Stimulated activated effector memory CD8-positive, alpha-beta T cell treated with anti-CD3 and anti-CD28 coated beads, Interleukin-12 subunit alpha, Interleukin-12 subunit beta, amount 100 ng/mL, for 72 hours (primary cell): Measurements from ENCODE around the gene CARMIL1.
A peak's percentile ranks its signal among the peaks of the same experiment; 100 is the strongest.

Experiments used
- ATAC-seq: fragments of 150-1000 bp; cut with Tn5 transposase; 2 replicates; pipeline ENCODE4 v1.10.0; 2021
- DNase-seq, 2 donors: peaks; one replicate each; pipeline ENCODE4 v3.0.0; 2021 to 2022; ENCODE audit warnings: low spot score in 2 of 2
- H3K27ac Mint-ChIP-seq: one replicate; pipeline ENCODE4 v1.8.0; 2022; ENCODE audit warnings: mild to moderate bottlenecking, mixed read lengths
- H3K36me3 Mint-ChIP-seq: one replicate; pipeline ENCODE4 v1.8.0; 2022; ENCODE audit warnings: mild to moderate bottlenecking, mixed read lengths
- H3K4me1 Mint-ChIP-seq: one replicate; pipeline ENCODE4 v1.8.0; 2022; ENCODE audit warnings: mixed read lengths
- H3K4me3 Mint-ChIP-seq: one replicate; pipeline ENCODE4 v1.8.0; 2022; ENCODE audit warnings: mild to moderate bottlenecking, mixed read lengths
- H3K9me3 Mint-ChIP-seq: one replicate; pipeline ENCODE4 v1.8.0; 2022; ENCODE audit warnings: mixed read lengths

Gene CARMIL1

DNA sequence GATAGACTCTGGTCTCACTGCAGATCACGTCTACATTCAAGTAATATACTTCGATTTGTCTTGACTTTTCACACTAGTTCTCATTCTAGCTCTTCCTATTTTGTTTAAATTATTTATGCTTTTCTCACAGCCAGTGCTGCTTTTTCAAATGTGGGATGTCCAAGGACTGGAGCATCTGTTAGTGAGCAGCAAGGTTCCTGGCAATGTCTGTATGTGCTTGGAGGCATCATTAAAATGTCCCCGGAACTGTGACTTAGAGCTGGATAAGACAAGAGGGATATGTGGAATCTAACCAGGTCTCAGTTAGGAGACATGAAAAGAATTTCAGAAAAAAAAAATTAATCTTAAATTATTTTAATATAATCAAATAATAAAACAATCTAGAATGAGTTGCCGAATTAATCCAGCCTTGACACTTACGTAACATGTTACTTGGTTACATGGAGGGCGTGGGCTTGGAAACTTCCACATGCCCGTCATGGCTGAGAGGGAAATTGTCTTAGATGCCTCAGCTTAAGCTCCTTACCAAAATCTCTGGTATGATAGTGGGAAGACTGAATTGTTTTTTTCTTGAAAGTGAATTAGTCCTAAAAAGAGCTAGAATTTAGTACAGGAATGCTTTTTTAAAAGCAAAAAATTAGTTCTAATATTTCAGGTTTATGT lies 21.4 kb upstream of the CARMIL1 start:
- H3K27ac Mint-ChIP-seq = no peak overlapping the region
- H3K9me3 Mint-ChIP-seq = no peaks in the 10 kb centered on the region
- no peak overlapping the region for H3K4me3 Mint-ChIP-seq
- H3K4me1 Mint-ChIP-seq = no peaks in the 10 kb centered on the region
- DNase-seq (no peak), ATAC-seq (no peak)
- no peaks in the 10 kb centered on the region for H3K36me3 Mint-ChIP-seq

DNA sequence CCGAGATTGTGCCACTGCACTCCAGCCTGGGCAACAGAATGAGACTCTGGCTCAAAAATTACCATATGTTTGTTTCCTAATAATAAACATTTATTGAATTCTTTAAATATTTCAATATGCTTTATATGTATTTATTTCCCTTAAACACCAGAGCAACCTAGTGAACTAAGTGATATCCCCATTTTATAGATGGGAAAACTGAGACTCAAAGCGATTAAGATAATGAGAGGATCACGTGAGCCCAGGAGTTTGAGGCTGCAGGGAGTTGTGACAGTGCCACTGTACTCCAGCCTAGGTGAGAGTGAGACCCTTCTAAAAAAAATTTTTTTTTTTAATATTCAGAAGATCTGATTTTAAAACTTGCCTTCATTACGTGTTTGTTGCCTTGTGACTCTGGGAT lies 19.4 kb upstream of the CARMIL1 start:
- Mint-ChIP-seq H3K4me3 (no peak overlapping the region), H3K27ac (no peak overlapping the region), H3K9me3 (no peaks in the 10 kb centered on the region), H3K4me1 (no peaks in the 10 kb centered on the region), H3K36me3 (no peaks in the 10 kb centered on the region)
- DNase-seq (no peak), ATAC-seq (no peak)

DNA sequence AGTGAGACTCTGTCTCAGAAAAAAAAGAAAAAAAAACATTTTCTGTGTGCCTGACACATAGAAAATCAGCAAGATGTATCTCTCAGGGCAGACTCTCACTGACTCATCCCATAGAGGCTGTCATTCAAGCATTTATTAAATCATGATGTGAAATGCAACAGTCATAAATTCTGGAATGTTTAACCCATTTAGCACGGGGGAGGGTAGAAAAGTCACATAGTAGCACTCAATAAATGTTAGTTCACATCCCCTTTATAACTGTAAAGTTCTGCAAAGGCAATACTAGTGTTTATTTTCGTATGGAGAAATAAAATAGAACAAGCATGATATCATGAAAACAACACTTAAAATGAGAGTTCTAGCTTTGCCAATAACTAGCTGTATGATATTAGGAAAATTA lies 15.5 kb upstream of the CARMIL1 start:
- H3K27ac Mint-ChIP-seq = no peak overlapping the region
- no peaks in the 10 kb centered on the region for H3K36me3 Mint-ChIP-seq
- H3K4me1 Mint-ChIP-seq = no peaks in the 10 kb centered on the region
- no peak for DNase-seq
- no peak for ATAC-seq
- H3K4me3 Mint-ChIP-seq = no peak overlapping the region
- H3K9me3 Mint-ChIP-seq = no peaks in the 10 kb centered on the region

DNA sequence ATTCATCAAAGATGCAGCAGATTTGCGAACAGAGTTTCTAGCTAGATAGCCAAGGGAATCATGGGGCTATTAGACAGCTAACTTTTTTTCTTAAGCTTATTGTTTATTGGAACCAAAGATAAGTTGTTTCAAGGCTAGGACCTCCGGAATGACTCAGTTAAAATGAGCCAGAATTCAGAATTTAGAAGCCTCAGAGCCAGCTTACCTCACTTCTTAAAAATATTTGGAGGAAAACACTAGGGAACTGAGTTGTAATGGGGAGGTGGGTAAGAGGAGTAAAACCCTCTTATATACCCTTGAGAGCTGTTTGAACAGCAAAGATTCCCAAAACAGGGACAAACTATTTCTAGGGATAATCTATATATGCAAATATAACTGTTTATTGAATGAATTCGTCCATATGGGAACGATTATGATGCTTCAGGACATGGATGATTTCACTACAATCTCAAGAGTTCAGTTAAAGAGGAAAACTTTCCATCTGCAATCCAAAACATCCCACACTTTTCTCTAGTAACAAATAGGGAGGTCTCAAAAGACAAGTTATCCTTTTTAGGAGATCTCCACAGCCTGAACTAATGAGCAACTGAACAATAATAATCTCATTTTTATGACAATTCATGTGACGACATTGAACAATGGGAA lies 12.6 kb upstream of the CARMIL1 start:
- ATAC-seq (no peak), DNase-seq (no peak)
- no peak overlapping the region for H3K4me3 Mint-ChIP-seq
- H3K27ac Mint-ChIP-seq = no peak overlapping the region
- H3K36me3 Mint-ChIP-seq = no peaks in the 10 kb centered on the region
- no peaks in the 10 kb centered on the region for H3K4me1 Mint-ChIP-seq
- H3K9me3 Mint-ChIP-seq = no peaks in the 10 kb centered on the region

DNA sequence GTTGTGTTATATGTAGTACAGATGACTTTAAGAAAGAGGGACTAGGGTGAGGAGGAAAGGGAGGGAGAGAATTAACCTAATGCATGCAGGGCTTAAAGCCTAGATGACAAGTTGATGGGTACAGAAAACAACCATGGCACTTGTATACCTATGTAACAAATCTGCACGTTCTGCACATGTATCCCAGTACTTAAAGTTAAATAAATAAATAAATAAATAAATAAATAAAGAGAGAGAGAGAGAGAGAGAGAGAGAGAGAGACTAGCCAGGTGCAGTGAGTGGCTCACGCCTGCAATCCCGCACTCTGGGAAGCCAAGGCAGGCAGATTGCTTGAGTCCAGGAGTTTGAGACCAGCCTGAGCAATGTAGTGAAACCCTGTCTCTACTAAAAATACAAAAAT lies 11.5 kb upstream of the CARMIL1 start:
- no peak for ATAC-seq
- no peaks in the 10 kb centered on the region for H3K4me1 Mint-ChIP-seq

DNA sequence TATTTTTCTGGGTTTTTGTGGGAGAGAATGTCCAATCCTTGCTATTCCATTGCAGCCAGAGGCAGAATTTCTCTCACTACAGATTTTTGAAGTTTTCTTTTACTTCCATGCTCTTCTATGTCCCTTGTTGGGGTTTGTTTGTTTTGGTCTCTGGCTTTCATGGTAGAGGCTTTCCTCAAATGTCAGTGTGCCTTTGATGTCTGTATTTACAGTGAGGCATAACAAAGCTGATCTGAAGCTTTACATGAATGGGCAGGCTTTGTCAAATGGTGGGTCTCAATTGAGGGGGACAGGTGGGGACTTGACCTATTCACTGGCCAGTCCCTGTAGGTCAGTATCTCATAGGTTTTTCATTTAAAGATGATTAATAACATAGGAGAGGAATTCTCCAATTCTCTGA lies 8.6 kb upstream of the CARMIL1 start:
- Mint-ChIP-seq H3K4me1 (no peaks in the 10 kb centered on the region), H3K4me3 (no peak overlapping the region), H3K9me3 (no peaks in the 10 kb centered on the region), H3K36me3 (no peaks in the 10 kb centered on the region), H3K27ac (no peak overlapping the region)
- no peak for ATAC-seq
- DNase-seq = no peak

More for the DNA sequence above, 11.5 kb upstream of the CARMIL1 start:
- Mint-ChIP-seq H3K36me3 (no peaks in the 10 kb centered on the region), H3K27ac (no peak overlapping the region), H3K4me3 (no peak overlapping the region), H3K9me3 (no peaks in the 10 kb centered on the region)
- no peak for DNase-seq

DNA sequence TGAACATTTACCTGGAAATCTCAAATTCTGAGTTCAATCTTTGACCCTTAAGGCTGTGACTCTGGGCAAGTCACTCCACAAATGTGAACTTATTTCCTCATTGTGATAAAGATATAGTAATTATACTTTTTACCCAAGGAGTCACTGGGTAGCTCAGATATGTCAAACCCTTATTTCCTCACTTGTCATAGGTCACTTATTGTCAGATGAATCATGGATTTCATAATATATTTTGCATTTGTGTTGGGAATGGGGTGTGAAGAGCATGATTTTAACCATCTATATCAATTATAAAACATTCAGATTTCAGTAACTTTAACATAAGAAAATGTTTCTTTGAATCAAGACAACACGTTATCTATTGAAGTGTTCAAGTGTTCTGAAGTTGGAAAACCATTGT lies 3.7 kb upstream of the CARMIL1 start:
- ATAC-seq = no peak
- no peak for DNase-seq
- Mint-ChIP-seq H3K27ac (no peak overlapping the region), H3K36me3 (no peaks in the 10 kb centered on the region), H3K9me3 (no peaks in the 10 kb centered on the region), H3K4me3 (no peak overlapping the region), H3K4me1 (peaks cover 10% of the 10 kb centered on the region)

DNA sequence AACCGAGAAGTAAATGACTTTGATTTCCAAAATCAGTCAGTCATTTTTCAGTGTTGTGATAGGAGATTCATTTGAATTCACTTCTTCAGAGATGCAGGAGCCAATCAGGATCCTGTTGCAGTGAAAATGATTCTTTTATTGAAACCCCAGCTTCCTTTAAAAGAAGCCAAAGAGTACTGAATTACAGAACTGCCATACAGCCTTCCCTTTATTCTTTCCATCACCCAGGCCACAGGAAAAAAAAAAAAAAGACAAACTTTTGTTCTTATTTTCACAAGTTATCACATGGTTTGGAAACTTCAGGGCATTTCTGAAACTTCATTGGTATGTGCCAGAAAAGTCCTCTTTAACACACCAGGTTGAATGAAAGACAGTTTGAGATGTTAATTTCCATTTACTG lies 1.8 kb upstream of the CARMIL1 start:
- no peak overlapping the region for H3K4me3 Mint-ChIP-seq
- H3K9me3 Mint-ChIP-seq = no peaks in the 10 kb centered on the region
- H3K36me3 Mint-ChIP-seq = no peaks in the 10 kb centered on the region
- DNase-seq (no peak), ATAC-seq (no peak)
- no peak overlapping the region for H3K27ac Mint-ChIP-seq
- peaks cover 14% of the 10 kb centered on the region for H3K4me1 Mint-ChIP-seq

DNA sequence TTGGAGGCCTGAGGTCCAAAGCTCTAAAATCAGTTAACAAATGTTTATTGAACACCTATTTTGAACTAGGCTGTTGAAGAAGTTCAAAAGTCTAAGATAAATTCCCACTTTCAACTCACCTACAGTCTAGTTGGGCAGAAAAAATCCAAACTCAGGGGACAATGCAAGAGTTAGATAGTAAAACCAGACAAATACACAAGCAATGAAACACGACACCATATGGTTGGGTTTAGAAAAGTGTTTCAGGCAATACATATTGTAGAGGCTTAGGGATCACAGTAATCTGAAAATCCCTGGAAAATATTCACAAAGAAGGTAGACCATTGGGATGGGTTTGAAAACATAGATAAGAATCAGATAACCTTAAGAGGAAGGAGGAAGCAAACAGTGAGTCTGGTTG lies 1.3 kb upstream of the CARMIL1 start:
- ATAC-seq = no peak
- no peaks in the 10 kb centered on the region for H3K9me3 Mint-ChIP-seq
- peaks cover 14% of the 10 kb centered on the region for H3K4me1 Mint-ChIP-seq
- DNase-seq = peak in 1 of 2 donors; percentile 3
- H3K4me3 Mint-ChIP-seq = peak overlapping the region; percentile 70
- no peak overlapping the region for H3K27ac Mint-ChIP-seq
- H3K36me3 Mint-ChIP-seq = no peaks in the 10 kb centered on the region

DNA sequence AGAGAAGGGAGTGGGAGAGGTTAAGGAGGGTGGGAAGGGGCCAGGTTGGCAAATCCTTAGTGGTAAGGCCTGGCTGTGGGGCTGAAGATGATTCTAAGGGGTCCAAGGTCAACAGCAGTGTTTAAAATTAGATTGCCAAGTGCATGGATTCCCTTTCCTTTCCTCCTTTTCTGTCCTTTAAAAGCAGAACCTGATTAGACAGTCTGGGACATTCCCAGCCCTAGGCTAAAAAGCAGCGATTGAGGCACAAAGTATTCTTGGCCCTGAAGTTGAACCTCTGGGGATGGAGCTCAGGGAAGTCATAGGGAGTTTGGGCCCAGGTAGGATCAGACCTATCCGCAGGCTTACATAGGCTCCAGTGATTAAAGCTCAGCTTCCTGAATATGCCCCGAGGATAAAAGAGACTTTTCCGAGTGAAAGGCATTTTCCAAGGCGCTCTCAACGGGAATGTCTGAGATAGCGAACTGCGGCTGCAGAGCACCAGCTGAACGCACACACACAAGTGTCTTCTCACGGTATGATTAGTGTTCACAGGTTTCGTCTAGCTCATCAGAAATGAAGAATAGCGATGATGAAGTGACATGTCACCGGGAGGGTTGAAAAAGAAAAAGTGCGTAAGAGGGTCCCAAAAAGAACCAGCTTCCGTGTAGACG lies 787 bp upstream of the CARMIL1 start:
- peak; percentile 61 for ATAC-seq

DNA sequence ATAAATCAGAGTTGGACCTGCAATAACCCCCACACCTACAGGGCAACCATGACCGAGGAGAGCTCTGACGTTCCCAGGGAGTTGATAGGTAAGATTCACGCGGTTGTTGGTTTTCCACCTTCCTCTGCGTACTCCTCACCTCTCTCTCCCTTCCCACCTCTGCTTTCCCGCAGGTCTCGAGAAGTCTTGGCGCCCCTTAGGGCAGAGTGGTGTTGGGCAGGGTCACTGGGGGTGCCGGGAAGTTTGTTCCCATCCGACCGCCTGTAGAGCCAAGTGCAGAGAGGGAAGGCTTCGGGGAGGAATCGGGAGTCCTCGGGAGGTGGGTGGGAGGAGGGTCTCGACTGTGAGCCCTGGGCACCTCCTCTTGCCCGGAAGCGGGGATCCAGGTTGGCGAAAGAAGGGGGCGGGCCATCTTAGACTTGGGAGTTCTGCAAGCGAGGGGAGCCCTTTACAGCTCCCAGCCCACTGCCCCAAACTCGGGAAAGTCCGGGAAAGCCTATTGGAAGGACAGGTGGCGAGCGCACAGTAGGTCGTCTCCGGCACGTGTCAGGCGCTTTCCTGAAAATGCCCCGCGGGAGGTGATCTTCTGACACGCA lies 672 bp downstream of the CARMIL1 start:
- H3K4me1 Mint-ChIP-seq = peaks cover 14% of the 10 kb centered on the region
- no peaks in the 10 kb centered on the region for H3K9me3 Mint-ChIP-seq
- ATAC-seq (no peak), DNase-seq (peak in 1 of 2 donors; percentile 57)
- H3K4me3 Mint-ChIP-seq = peak overlapping the region; percentile 70
- no peaks in the 10 kb centered on the region for H3K36me3 Mint-ChIP-seq
- H3K27ac Mint-ChIP-seq = no peak overlapping the region

More for the DNA sequence above, 787 bp upstream of the CARMIL1 start:
- Mint-ChIP-seq H3K36me3 (no peaks in the 10 kb centered on the region), H3K27ac (no peak overlapping the region), H3K9me3 (no peaks in the 10 kb centered on the region), H3K4me3 (peak overlapping the region; percentile 70), H3K4me1 (peaks cover 14% of the 10 kb centered on the region)
- no peak for DNase-seq

DNA sequence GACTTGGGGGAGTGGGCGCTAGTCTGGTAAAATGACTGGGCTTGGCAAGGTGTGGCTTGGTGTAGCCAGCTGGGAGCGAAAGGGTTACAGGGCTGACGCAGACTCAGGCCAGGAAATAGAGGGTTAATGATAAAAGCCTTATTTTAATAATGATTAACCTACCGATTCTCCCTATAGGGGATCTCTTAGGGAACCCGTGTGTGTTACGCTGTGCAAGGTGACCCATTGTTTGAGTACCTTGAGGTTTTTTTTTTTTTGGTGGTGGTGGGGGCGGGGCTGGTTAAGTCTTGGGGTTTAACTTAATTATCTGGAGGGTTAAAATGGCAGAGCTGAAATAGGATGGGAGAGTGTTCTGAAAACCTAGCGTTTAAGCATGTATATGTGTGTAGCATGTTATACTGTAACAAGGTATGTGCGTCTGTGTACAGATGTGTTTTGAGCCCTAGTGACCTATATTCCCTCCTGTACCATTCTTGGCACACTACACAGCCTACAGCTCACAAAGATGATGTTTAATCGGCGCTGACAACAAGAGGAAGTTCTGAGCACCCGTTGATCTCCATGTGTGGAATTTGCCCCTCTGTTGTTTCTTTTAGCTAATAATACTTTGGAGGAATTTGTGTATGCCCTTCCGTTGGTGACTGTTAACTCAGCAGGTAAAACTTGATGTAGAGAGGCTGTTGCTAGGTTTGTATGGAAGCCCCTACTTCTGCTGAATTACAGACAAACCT lies 1.3 kb downstream of the CARMIL1 start:
- Mint-ChIP-seq H3K4me3 (peak overlapping the region; percentile 70), H3K36me3 (no peaks in the 10 kb centered on the region), H3K9me3 (no peaks in the 10 kb centered on the region), H3K27ac (no peak overlapping the region), H3K4me1 (peaks cover 14% of the 10 kb centered on the region)
- ATAC-seq (no peak), DNase-seq (no peak)

DNA sequence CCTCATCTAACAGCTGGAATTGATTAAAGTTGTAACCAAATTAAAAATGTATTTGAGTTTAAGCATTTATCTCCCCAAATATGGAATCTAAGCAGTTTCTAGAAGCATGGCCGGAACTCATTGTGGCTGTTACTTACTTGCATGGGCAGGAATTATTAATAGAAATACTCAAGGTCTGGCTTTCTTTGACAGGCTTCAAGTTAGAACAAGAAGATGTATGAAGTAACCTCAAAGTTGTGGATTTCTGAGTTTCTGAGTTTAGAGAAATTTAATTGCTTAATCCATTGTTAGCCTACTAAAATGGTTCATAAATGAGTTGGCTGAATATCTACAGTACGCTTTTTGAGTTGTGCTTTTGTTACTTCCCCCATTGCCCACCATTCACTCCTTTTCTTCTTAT lies 7.7 kb downstream of the CARMIL1 start:
- Mint-ChIP-seq H3K36me3 (no peaks in the 10 kb centered on the region), H3K4me1 (no peaks in the 10 kb centered on the region), H3K27ac (no peak overlapping the region), H3K4me3 (no peak overlapping the region), H3K9me3 (no peaks in the 10 kb centered on the region)
- DNase-seq = no peak
- ATAC-seq = no peak

DNA sequence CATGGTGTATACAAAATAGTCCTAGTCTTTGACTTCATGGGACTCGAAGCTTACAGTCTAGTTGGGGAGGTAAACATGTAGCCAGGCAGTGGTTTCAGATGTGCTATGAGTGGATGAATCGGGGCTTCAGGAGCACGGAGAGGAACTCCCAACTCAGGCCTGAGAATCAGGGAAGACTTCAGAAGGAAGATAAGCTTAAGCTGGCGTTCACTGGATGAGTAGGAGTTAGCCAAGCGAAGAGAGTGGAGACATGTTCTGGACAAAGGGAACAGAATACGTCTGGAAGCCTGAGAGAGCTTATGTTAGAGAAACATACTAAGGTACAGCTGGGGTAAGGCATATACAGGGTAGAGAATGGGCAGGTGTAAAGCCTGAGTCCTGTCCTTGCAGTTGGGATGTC lies 8.8 kb downstream of the CARMIL1 start:
- ATAC-seq = no peak
- no peaks in the 10 kb centered on the region for H3K4me1 Mint-ChIP-seq
- H3K9me3 Mint-ChIP-seq = no peaks in the 10 kb centered on the region
- no peak overlapping the region for H3K4me3 Mint-ChIP-seq
- H3K27ac Mint-ChIP-seq = no peak overlapping the region
- H3K36me3 Mint-ChIP-seq = no peaks in the 10 kb centered on the region
- no peak for DNase-seq

DNA sequence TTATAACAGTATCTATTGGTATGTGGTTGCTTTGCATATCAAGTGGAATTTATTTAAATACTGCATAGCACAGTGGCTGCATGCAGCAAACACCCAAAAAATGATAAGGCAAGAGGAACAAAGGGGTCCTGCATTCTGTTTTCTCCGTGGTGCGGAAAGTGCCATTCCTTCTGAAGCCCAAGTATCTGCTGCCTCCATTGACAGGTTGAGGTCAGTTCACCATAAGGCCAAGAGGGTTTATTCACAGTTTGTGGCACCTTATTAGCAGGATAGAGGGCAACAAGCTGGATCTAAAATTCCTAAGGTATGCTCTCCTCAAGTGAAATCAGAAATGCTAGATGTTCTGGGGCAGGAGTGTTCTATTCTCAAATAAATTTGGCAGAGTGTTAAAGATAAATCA lies 9.3 kb downstream of the CARMIL1 start:
- Mint-ChIP-seq H3K4me3 (no peak overlapping the region), H3K36me3 (no peaks in the 10 kb centered on the region), H3K4me1 (no peaks in the 10 kb centered on the region), H3K9me3 (no peaks in the 10 kb centered on the region), H3K27ac (no peak overlapping the region)
- no peak for ATAC-seq
- no peak for DNase-seq
